MM.1S (cell line): ENCODE data around the gene MT1M.

Experiments used
- EZH2 ChIP-seq: fragments of 300-600 bp; sonication (generic); optimal IDR thresholded peaks from 2 replicates; pipeline ENCODE3; 2017; ENCODE audit warnings: low read depth, mild to moderate bottlenecking, antibody characterized with exemption, low read length, mixed read lengths
- EZH2phosphoT487 ChIP-seq: fragments of 300-600 bp; sonication (generic); IDR thresholded peaks from 2 replicates; pipeline ENCODE4 v1.6.1; 2018; ENCODE audit warnings: antibody characterized with exemption, low read length
- TF ChIP-seq, protein P1 (sequence below): fragments of 300-600 bp; sonication (generic); IDR thresholded peaks from 2 replicates; pipeline ENCODE4 v1.5.1; 2016; ENCODE audit warnings: antibody characterized with exemption, low read length, mixed read lengths

DNA sequence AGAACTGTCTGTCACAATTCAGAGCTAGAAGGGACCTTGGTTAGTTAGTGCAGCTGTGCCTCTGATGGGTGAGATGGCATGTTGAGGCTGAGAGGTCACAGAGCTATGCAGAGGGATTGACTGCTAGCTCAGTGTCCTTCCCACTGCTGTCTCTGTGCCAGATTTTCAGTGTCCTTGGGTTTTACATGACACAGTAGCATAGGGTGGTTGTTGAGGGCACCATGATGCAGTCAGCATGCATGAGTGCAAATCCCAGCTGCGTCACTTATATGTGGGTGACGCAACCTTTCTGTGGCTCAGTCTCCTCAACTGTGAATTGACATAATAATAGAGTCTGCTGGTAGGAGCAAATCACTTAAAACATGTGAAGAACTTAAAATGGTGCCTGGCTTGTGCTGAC, 8.7 kb downstream of the MT1M start:
- no peak for TF ChIP-seq EZH2
- TF ChIP-seq, protein P1, sequence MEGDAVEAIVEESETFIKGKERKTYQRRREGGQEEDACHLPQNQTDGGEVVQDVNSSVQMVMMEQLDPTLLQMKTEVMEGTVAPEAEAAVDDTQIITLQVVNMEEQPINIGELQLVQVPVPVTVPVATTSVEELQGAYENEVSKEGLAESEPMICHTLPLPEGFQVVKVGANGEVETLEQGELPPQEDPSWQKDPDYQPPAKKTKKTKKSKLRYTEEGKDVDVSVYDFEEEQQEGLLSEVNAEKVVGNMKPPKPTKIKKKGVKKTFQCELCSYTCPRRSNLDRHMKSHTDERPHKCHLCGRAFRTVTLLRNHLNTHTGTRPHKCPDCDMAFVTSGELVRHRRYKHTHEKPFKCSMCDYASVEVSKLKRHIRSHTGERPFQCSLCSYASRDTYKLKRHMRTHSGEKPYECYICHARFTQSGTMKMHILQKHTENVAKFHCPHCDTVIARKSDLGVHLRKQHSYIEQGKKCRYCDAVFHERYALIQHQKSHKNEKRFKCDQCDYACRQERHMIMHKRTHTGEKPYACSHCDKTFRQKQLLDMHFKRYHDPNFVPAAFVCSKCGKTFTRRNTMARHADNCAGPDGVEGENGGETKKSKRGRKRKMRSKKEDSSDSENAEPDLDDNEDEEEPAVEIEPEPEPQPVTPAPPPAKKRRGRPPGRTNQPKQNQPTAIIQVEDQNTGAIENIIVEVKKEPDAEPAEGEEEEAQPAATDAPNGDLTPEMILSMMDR: no peak
- no peak for TF ChIP-seq EZH2phosphoT487
